ENCODE results near the gene NSG1. TPM values are rescaled to one million over a fixed set of nuclear protein-coding genes. Genes with fewer than 3 reads are reported as not detected.

NSG1 gene
- total RNA-seq, 1 experiment from 2014 or later: 1.3 TPM

- POLR2A ChIA-PET (ENCODE audit: low non-redundant PET): no interaction called here
- Histone ChIP-seq H3K27ac (ENCODE audit: low read depth, low read length, poor library complexity, severe bottlenecking) (no peak overlapping the region), H3K4me3 (ENCODE audit: low read depth, low read length, poor library complexity, severe bottlenecking) (no peak overlapping the region), H3K27me3 (replicated peaks; ENCODE audit: insufficient read depth, low read depth, low read length, poor library complexity) (no peaks in the 10 kb centered on the region), H3K36me3 (ENCODE audit: insufficient read depth, low read length, poor library complexity, severe bottlenecking) (no peaks in the 10 kb centered on the region), H3K4me1 (ENCODE audit: insufficient read depth, low read length, poor library complexity, severe bottlenecking) (peaks cover 3% of the 10 kb centered on the region), H3K9me3 (ENCODE audit: low read depth, low read length, poor library complexity, severe bottlenecking) (no peaks in the 10 kb centered on the region)
- BruUV-seq (replicated peaks): no TSS peak
- no peak for TF ChIP-seq EZH2 (IDR thresholded peaks at IDR 0.05; ENCODE audit: borderline replicate concordance, low read depth, low read length, poor library complexity, severe bottlenecking)
- CTCF ChIA-PET: no interaction called here
- intact Hi-C loops (cut with micrococcal nuclease; ENCODE audit: unreplicated experiment): no loop called here
- DNase-seq (ENCODE audit: low spot score): peak; percentile 28
Measured at GRCh38 chr4:4427121-4427870, 40.4 kb downstream of the NSG1 start.

- no peaks in the 10 kb centered on the region for H3K27me3 ChIP-seq (replicated peaks; ENCODE audit: insufficient read depth, low read depth, low read length, poor library complexity)
- no peak overlapping the region for H3K27ac ChIP-seq (ENCODE audit: low read depth, low read length, poor library complexity, severe bottlenecking)
- intact Hi-C loops (cut with micrococcal nuclease; ENCODE audit: unreplicated experiment): no loop called here
- no peaks in the 10 kb centered on the region for H3K9me3 ChIP-seq (ENCODE audit: low read depth, low read length, poor library complexity, severe bottlenecking)
- TF ChIP-seq EZH2 (IDR thresholded peaks at IDR 0.05; ENCODE audit: borderline replicate concordance, low read depth, low read length, poor library complexity, severe bottlenecking) (no peak), CTCF (conservative IDR thresholded peaks at IDR 0.05; ENCODE audit: low read depth, low read length) (no peak)
- H3K4me3 ChIP-seq (ENCODE audit: low read depth, low read length, poor library complexity, severe bottlenecking): no peak overlapping the region
- ChIA-PET CTCF (no interaction called here), POLR2A (ENCODE audit: low non-redundant PET) (no interaction called here)
- no TSS peak for BruUV-seq (replicated peaks)
- no peak for DNase-seq (ENCODE audit: low spot score)
- H3K4me1 ChIP-seq (ENCODE audit: insufficient read depth, low read length, poor library complexity, severe bottlenecking): peaks cover 3% of the 10 kb centered on the region
- H3K36me3 ChIP-seq (ENCODE audit: insufficient read depth, low read length, poor library complexity, severe bottlenecking): no peaks in the 10 kb centered on the region
Measured at GRCh38 chr4:4427886-4428285, 41.0 kb downstream of the NSG1 start.

- peaks cover 3% of the 10 kb centered on the region for H3K4me1 ChIP-seq (ENCODE audit: insufficient read depth, low read length, poor library complexity, severe bottlenecking)
- no peak overlapping the region for H3K27ac ChIP-seq (ENCODE audit: low read depth, low read length, poor library complexity, severe bottlenecking)
- ChIA-PET POLR2A (ENCODE audit: low non-redundant PET) (no interaction called here), CTCF (no interaction called here)
- BruUV-seq (replicated peaks): no TSS peak
- DNase-seq (ENCODE audit: low spot score): no peak
- no peaks in the 10 kb centered on the region for H3K27me3 ChIP-seq (replicated peaks; ENCODE audit: insufficient read depth, low read depth, low read length, poor library complexity)
- no peak for TF ChIP-seq CTCF (conservative IDR thresholded peaks at IDR 0.05; ENCODE audit: low read depth, low read length)
- no peak for TF ChIP-seq EZH2 (IDR thresholded peaks at IDR 0.05; ENCODE audit: borderline replicate concordance, low read depth, low read length, poor library complexity, severe bottlenecking)
- no peaks in the 10 kb centered on the region for H3K36me3 ChIP-seq (ENCODE audit: insufficient read depth, low read length, poor library complexity, severe bottlenecking)
- intact Hi-C loops (cut with micrococcal nuclease; ENCODE audit: unreplicated experiment): no loop called here
- H3K4me3 ChIP-seq (ENCODE audit: low read depth, low read length, poor library complexity, severe bottlenecking): no peak overlapping the region
- H3K9me3 ChIP-seq (ENCODE audit: low read depth, low read length, poor library complexity, severe bottlenecking): no peaks in the 10 kb centered on the region
Measured at GRCh38 chr4:4428966-4429875, 42.3 kb downstream of the NSG1 start.

All from A673 (cell line).